Measurements from ENCODE around the gene PRDX3. TPM values are rescaled to one million over a fixed set of nuclear protein-coding genes. Genes with fewer than 3 reads are reported as not detected.
"Not testable (repeated sequence)": the region's sequence is repeated elsewhere in the genome, so short reads cannot be mapped to it uniquely, and the experiment has no call there.

PRDX3 gene
- total RNA-seq, 2 donors from 2014 or later: 147 to 156 TPM

GRCh38 chr10:119138346-119139306, 40.0 kb downstream of the PRDX3 start:
- H3K4me3 ChIP-seq: no peak overlapping the region
- H3K4me1 ChIP-seq: no peaks in the 10 kb centered on the region
- no peak for DNase-seq
- intact Hi-C loops (cut with DNase I): no loop called here
- H3K9me3 ChIP-seq: no peaks in the 10 kb centered on the region
- no peak for TF ChIP-seq CTCF (IDR thresholded peaks at IDR 0.05)
- H3K36me3 ChIP-seq: no peaks in the 10 kb centered on the region
- no peak overlapping the region for H3K9ac ChIP-seq (ENCODE audit: low read depth in 2 of 2, low read length in 2 of 2)
- no peak overlapping the region for H3K27ac ChIP-seq
- H3K27me3 ChIP-seq: no peaks in the 10 kb centered on the region

- H3K36me3 ChIP-seq; H3K27ac ChIP-seq; H3K9me3 ChIP-seq; H3K27me3 ChIP-seq; H3K9ac ChIP-seq (ENCODE audit: low read depth in 2 of 2, low read length in 2 of 2); DNase-seq; intact Hi-C loops (cut with DNase I); H3K4me1 ChIP-seq; H3K4me3 ChIP-seq: not testable (repeated sequence)
Observed at GRCh38 chr10:119137878-119138277, 40.7 kb downstream of the PRDX3 start.

- no peaks in the 10 kb centered on the region for H3K9me3 ChIP-seq
- no peak for TF ChIP-seq CTCF (IDR thresholded peaks at IDR 0.05)
- H3K27ac ChIP-seq: no peak overlapping the region
Observed at GRCh38 chr10:119136084-119136483, 42.5 kb downstream of the PRDX3 start.

GRCh38 chr10:119135513-119135881, 43.1 kb downstream of the PRDX3 start:
- no peak overlapping the region for H3K27ac ChIP-seq
- H3K9ac ChIP-seq (ENCODE audit: low read depth in 2 of 2, low read length in 2 of 2): no peak overlapping the region
- TF ChIP-seq CTCF (IDR thresholded peaks at IDR 0.05): no peak
- no peak for DNase-seq
- H3K36me3 ChIP-seq: no peaks in the 10 kb centered on the region
- H3K4me3 ChIP-seq: no peak overlapping the region
- H3K27me3 ChIP-seq: no peaks in the 10 kb centered on the region
- no peaks in the 10 kb centered on the region for H3K9me3 ChIP-seq
- intact Hi-C loops (cut with DNase I): no loop called here
- H3K4me1 ChIP-seq: no peaks in the 10 kb centered on the region

More at GRCh38 chr10:119136084-119136483, 42.5 kb downstream of the PRDX3 start:
- H3K4me3 ChIP-seq: no peak overlapping the region
- no peaks in the 10 kb centered on the region for H3K36me3 ChIP-seq
- H3K4me1 ChIP-seq: no peaks in the 10 kb centered on the region
- H3K9ac ChIP-seq (ENCODE audit: low read depth in 2 of 2, low read length in 2 of 2): no peak overlapping the region
- intact Hi-C loops (cut with DNase I): no loop called here
- no peaks in the 10 kb centered on the region for H3K27me3 ChIP-seq
- no peak for DNase-seq

- Histone ChIP-seq H3K9me3 (no peaks in the 10 kb centered on the region), H3K4me1 (no peaks in the 10 kb centered on the region), H3K36me3 (no peaks in the 10 kb centered on the region), H3K27me3 (no peaks in the 10 kb centered on the region), H3K27ac (no peak overlapping the region), H3K4me3 (no peak overlapping the region), H3K9ac (ENCODE audit: low read depth in 2 of 2, low read length in 2 of 2) (no peak overlapping the region)
- no peak for DNase-seq
- intact Hi-C loops (cut with DNase I): no loop called here
- TF ChIP-seq CTCF (IDR thresholded peaks at IDR 0.05): no peak
Observed at GRCh38 chr10:119133949-119134348, 44.7 kb downstream of the PRDX3 start.

All from colonic mucosa (tissue), 4 donors.